Activated CD4-positive, alpha-beta T cell treated with anti-CD3 and anti-CD28 coated beads for 48 hours (primary cell): ENCODE measurements around the gene MEDAG.
A peak's percentile ranks its signal among the peaks of the same experiment; 100 is the strongest.

Source experiments
- DNase-seq: peaks from one replicate; pipeline ENCODE4 v3.0.0-alpha.2; 2020

MEDAG gene

GRCh38 chr13:30873499-30873898 lies 32.6 kb upstream of the MEDAG start:
- no peak for DNase-seq

- DNase-seq: no peak
Measured at GRCh38 chr13:30874111-30874510, 32.0 kb upstream of the MEDAG start.

- DNase-seq: no peak
Measured at GRCh38 chr13:30874561-30874960, 31.5 kb upstream of the MEDAG start.

GRCh38 chr13:30877335-30877734 lies 28.7 kb upstream of the MEDAG start:
- DNase-seq: no peak

- DNase-seq: no peak
Measured at GRCh38 chr13:30880151-30880855, 25.8 kb upstream of the MEDAG start.

- DNase-seq: no peak
Measured at GRCh38 chr13:30880856-30881155, 25.3 kb upstream of the MEDAG start.

- DNase-seq: no peak
Measured at GRCh38 chr13:30881191-30881651, 24.9 kb upstream of the MEDAG start.

- DNase-seq: no peak
Measured at GRCh38 chr13:30882026-30882850, 23.8 kb upstream of the MEDAG start.

- no peak for DNase-seq
Measured at GRCh38 chr13:30882996-30883766, 22.9 kb upstream of the MEDAG start.

- no peak for DNase-seq
Measured at GRCh38 chr13:30884543-30884942, 21.5 kb upstream of the MEDAG start.

- no peak for DNase-seq
Measured at GRCh38 chr13:30889196-30889690, 16.8 kb upstream of the MEDAG start.

GRCh38 chr13:30892966-30893365 lies 13.1 kb upstream of the MEDAG start:
- DNase-seq: peak; percentile 64

- no peak for DNase-seq
Measured at GRCh38 chr13:30895773-30896172, 10.3 kb upstream of the MEDAG start.

GRCh38 chr13:30898070-30898469 lies 8.0 kb upstream of the MEDAG start:
- DNase-seq: no peak

GRCh38 chr13:30898678-30899241 lies 7.3 kb upstream of the MEDAG start:
- DNase-seq: peak; percentile 41

GRCh38 chr13:30900436-30900835 lies 5.6 kb upstream of the MEDAG start:
- no peak for DNase-seq

- DNase-seq: peak; percentile 36
Measured at GRCh38 chr13:30900952-30901749, 4.9 kb upstream of the MEDAG start.

GRCh38 chr13:30904043-30904442 lies 2.0 kb upstream of the MEDAG start:
- no peak for DNase-seq

GRCh38 chr13:30906411-30907051 lies 460 bp downstream of the MEDAG start:
- DNase-seq: peak; percentile 22

GRCh38 chr13:30907121-30907861 lies 1.2 kb downstream of the MEDAG start:
- no peak for DNase-seq

GRCh38 chr13:30908416-30908980 lies 2.4 kb downstream of the MEDAG start:
- no peak for DNase-seq
